Measurements from ENCODE around the gene GPRASP3.
"Not testable (repeated sequence)": the region's sequence is repeated elsewhere in the genome, so short reads cannot be mapped to it uniquely, and the experiment has no call there.

The GPRASP3 gene, protein sequence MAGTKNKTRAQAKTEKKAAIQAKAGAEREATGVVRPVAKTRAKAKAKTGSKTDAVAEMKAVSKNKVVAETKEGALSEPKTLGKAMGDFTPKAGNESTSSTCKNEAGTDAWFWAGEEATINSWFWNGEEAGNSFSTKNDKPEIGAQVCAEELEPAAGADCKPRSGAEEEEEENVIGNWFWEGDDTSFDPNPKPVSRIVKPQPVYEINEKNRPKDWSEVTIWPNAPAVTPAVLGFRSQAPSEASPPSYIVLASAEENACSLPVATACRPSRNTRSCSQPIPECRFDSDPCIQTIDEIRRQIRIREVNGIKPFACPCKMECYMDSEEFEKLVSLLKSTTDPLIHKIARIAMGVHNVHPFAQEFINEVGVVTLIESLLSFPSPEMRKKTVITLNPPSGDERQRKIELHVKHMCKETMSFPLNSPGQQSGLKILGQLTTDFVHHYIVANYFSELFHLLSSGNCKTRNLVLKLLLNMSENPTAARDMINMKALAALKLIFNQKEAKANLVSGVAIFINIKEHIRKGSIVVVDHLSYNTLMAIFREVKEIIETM

DNA sequence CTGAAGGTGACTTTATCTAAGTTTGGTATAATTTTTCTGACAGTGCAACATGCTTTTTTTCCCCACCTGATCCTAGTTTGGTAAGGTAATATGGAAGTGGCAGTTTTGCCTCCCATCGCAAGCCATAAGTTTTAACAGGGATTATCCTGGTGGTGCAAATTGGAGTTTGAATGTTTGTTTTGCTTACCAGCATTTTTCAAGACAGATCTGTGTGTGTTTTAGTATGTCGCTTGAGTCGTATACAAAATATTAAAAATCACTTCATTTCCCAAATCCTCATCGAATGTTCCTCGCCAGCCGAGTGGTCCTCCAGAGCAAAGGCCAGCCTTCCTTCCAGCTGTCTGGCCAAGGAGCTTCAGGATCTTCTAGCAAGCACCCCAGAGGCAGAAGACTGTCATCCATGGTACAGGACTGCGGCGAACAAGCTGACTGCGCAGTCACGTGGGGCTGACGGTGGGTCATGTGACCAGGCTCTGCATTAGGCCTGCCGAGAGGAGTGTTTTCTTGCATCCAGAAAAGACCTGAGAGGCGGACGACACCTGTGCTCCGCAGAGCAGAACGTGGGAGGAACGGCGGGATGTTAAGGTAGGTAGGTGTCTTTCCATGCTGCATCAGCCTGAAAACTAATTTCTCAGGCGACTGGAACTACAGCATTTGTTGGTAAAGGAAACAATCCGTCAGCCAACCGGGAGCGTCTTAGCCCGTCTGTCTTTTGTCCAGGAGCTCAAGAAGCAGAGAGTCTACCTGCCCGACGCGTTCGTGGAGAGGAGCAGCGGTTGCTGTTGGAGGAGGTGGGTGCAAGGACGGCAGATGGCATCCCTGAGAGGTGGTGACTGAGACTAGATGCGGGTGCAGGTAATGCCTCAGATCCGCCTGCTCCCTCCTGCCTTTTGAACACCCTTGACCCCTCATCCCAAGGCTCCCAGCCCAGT lies at the start of gene GPRASP3:
TSS of gene GPRASP3 (plus strand) at position 507 of the 932 bp plus-strand sequence. CDS start 28,253 bp downstream, outside the sequence.
- no peak for DNase-seq

DNA sequence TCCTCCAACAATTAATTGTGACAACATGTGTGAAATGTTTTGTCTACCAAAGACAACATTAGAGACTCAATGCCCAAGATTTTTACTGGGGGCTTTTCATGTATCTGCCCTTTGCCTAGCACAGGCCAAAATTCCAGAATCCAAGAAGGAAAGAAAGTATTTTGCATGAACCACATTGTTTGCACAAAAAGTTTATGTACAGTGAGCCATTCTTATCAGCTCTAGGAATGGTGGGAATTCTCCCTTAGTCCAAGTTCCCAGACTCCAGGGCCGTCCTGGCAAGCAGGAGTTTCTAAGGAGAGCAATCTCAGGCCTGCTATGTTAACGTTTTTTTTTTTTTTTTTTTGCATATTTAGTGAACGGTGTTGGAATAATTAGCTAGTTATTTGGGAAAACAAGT lies 47.7 kb upstream of the GPRASP3 start:
- DNase-seq, result no peak

DNA sequence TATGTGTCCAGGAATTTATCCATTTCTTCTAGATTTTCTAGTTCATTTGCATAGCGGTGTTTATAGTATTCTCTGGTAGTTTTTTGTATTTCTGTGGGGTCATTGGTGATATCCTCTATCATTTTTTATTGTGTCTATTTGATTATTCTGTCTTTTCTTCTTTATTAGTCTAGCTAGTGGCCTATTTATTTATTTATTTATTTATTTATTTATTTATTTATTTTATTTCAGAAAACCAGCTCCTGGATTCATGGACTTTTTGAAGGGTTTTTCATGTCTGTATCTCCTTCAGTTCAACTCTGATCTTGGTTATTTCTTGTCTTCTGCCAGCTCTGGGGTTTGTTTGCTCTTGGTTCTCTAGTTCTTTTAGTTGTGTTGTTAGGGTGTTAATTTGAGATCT lies 43.1 kb upstream of the GPRASP3 start:
- not testable (repeated sequence) for DNase-seq

DNA sequence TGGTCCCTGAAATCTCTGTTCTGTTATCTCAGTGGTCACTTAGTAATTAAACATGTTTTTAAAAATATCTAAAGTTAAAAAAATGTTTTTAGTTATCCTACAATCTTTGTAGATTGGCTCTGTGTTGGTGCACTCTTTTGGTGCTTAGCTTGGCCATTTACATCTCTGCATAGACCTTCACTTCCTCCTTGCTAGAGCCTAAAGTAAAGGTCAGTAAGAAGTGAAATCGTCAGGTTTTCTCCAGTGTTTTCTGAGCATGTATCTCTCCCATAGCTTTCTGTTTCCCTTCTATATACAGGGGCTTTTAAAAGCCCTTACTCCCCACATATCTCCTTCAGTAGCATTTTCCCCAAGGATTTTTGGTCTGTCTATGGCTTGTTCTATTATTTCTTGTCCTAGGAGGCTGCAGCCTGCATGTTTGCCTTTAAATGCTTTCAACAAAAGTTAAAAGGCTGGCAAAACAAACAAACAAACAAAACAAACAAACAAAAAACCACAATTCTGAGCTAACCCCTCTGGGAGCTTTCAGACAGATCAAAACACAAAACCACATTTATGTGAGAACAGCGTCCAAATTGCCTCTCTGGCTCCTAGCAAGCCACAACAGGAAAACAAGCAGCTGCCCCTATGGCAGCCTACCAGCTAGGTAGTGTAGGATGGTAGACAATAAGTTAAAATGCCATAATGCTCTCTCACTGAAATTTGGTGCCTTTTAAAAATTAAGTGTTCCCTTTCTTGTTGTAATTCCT lies 35.6 kb upstream of the GPRASP3 start:
- no peak for DNase-seq

DNA sequence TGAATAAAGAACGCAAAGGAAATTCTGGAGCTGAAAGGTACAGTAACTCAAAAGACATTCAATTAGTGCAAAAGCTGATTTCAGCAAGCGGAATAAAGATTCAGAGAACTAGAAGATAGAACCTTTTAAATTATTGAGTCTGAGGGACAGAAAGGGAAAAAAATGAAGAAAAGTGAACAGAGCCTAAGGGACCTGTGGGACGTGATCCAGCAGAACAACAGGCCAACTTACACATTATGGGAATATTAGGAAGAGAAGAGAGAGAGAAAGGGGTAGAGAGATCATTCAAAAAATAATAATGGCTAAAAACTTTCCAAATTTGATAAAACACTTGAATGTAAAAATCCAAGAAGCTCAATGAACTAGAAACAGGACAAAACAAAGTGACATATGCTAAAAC lies 25.8 kb upstream of the GPRASP3 start:
- no peak for DNase-seq

DNA sequence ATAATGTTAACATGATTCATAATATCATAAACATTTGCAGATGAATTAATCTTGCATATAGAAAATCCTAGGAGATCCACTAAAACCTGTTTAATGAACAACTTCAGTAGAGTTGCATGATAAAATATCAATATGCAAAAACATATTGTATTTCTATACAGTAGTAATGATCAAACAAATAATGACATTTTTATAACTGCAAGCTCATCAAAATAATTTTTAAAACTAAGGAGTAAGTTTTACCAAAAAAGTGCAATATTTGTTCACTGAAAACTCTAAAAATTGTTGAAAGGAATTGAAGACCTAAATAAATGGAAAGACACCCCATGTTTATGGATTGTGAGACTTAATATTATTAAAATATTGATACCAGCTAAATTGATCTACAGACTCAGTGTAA lies 24.2 kb upstream of the GPRASP3 start:
- DNase-seq, result no peak

DNA sequence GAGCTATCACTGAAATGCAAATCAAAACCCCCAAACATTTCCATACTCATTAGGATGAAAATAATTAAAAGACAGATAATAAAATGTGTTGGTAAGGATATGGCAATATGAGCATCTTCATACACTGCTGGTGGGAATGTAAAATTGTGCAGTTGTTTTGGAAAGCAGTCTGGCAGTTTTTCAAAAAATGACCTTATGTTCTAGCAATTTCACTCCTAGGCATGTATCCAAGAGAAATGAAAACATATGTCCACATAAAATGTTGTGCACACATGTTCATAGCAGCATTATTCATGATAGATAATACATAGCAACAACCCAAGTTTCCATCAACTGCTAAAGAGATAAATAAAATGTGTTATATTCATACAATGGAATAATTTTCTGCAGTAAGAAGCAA lies 23.0 kb upstream of the GPRASP3 start:
- no peak for DNase-seq

DNA sequence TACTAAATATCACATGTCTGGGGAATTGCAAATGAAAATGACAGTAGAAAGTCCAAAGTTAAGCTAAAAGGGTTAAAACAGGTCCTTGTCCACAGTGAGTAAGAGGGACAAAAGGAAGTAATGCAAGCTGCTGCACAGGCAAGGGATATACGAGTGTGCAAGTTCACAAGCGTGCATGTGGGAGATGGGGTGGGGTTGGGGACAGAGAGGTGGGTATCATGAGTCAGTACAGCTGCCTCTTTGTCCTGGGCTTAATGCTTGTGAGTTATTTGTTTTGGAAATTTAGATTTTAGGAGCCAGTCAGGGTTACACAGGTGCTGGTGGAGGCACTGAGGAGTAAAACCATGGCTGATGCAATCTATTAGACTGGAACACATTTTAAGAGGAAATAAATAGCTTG lies 11.6 kb upstream of the GPRASP3 start:
- no peak for DNase-seq

DNA sequence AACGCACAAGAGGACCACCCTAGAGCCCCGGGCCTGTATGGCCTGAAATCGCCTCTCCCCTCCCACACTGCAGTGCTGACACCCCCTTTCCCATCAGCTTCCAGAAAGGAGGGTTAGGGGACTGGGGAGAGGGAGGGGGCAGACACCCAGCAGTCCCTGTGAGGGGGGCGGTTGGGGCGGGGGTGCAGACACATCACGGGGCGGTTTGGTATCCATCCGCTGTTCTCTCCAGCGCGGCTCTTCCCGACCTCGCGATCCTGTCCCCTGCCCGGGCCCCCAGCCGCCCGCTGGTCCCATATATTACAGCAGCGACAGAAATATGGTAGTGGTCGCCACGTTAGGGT lies 8.7 kb upstream of the GPRASP3 start:
- DNase-seq, result no peak

DNA sequence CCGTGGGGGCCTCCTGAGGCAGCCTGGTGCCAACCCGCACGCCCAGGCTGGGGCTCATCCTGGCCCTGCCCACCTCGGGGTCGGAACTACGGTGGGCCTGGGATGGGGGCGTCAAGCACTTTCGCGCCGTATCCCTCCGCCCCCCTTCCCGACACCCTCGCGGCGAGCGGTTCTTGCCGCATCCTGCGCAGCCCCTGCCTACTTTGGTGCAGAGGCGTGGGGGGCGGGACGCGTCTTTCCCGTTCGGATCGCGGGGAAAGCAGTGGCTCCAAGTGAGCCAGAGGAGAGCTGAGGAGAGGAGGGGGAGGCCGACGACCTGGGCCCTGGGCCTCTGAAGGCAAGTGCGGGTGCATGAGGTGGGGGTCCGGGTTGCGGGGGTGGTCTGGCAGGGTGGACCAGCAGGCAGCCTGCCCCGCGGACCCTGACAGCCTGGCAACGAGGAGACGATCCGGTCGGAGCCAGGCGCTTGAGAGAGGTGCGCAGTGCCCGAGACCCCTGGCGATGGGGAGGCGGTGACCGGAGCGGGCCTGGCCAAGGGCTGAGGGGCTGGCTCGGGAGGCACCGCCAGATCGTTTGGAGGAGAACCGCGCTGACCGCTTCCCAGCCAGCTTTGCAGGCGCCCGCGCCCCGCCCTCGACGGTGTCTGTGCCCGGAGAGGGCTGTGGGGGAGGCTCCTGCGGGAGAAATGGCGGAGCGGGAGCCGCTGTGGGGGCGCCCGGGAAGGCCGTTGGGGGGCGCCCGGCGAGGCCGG lies 8.2 kb upstream of the GPRASP3 start, which contains the start of gene GPRASP2:
TSS of gene GPRASP2 (plus strand) at position 233 of the 751 bp plus-strand sequence. CDS start 2,422 bp downstream, outside the sequence.
- DNase-seq, result no peak

DNA sequence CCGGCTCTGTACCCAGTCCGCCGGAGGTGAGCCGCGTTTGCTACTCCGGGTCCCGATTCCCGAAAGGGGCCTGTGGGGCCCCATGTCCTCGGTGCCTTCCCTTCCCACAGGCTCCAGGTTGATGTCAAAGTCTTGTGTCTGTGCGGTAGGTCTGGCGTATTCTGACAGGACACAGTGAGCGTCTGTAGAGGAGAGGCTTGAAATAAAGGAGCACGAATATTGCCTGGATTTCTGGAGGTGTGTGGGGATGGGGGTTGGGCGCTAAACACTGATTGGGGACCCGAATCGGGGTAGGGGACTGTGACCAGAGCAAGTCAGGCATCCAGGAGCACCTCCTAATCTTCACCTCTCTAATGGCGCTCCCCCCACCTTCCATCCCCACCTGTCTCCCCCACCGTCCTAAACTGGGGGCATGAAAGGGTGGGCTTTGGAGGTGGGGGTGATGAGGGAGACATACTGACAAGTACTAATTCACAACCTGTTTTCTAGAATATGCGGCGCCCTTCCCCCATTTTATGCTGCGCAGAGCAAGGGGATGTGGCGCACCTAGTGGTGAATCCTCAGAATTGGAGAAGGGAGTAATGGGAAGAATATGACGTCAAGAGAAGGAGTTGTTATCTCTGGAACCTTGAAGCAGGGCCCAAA lies 7.4 kb upstream of the GPRASP3 start:
- no peak for DNase-seq

DNA sequence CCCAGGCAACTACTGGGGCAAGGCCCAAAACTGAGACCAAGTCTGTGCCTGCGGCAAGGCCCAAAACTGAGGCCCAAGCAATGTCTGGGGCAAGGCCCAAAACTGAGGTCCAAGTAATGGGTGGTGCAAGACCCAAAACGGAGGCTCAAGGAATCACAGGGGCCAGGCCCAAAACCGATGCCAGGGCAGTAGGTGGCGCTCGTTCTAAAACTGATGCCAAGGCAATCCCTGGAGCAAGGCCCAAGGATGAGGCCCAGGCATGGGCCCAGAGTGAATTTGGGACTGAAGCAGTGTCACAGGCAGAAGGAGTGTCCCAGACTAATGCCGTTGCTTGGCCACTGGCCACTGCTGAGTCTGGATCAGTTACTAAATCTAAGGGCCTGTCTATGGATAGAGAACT lies 5.5 kb upstream of the GPRASP3 start:
- DNase-seq, result no peak

DNA sequence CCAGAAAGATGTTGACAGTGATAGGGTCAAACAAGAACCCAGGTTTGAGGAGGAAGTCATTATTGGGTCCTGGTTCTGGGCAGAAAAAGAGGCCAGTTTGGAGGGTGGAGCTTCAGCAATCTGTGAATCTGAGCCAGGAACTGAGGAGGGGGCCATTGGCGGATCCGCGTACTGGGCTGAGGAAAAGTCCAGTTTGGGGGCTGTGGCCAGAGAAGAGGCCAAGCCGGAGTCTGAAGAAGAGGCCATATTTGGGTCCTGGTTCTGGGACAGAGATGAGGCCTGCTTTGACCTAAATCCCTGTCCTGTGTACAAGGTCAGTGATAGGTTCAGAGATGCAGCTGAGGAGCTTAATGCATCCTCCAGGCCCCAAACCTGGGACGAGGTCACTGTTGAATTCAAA lies 4.6 kb upstream of the GPRASP3 start:
- no peak for DNase-seq

DNA sequence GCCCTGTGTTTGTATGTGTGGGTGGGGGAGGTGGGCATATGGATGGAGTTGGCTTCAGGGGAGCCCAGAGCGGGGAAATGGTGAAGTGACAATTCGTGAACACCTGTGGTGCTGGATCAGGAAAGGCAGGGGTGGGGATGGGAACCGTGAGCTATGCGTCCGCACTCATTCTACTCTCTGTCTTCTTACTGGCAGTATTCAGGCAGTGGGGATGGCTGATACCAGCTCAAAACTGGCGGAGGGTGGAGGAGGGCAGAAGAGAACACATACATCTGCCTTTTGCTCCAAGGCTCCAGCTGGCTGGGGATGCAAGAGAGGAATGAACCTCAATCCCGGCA lies 595 bp downstream of the GPRASP3 start:
- DNase-seq, result not testable (repeated sequence)

DNA sequence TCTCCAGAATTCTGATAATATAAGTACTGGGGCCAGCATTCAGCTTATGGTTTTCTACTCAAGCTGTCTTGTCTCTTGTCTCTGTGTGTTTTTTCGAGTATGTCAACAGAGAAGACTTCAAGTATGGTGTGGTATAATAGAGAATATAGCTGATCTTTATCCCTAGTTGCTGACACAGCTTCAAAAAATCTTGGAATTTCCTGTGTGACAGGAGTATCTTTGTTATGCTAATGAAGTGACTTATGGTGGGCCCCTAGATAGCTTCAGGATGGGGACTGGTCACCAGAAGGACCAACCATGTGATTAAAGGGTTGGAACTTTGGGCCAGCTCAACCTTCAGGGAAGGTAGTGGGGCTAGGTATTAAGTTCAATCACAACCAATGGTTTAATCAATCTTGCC lies 2.9 kb downstream of the GPRASP3 start:
- DNase-seq, result no peak

DNA sequence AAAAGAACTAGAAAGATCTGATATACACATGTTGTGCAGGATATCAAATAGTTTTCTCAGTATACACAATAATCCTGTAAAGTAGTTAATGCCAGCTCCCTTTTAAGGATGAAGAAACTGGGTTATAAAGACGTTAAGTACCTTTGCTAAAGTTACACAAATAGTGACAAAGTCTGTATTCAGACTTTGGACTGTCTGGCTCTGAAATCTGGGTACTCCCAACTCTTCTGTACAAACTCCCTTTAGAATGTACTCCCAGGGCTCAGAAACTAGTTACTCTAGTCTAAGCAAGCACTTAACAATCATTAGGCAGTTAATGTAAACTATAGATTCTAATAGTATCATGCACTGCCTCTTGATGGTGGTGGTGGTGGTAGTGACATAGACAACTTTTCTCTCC lies 7.2 kb downstream of the GPRASP3 start:
- DNase-seq, result no peak

DNA sequence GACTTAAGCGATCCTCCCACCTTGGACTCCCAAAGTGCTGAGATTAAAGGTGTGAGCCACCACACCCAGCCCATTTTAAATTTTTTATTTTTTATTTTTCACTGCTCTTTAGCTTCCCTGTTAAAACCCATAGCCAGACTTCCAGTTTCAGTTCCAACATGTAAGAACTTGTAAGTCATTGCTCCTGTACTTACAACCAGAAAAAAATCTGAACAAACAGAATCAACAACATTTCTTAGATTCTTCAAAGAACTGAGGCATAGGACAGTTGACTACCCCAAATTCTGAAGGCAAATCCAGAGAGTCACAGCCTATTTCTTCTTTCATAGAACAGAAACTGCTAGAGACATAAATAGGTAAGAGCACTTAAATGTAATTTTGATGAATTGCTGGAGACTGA lies 8.1 kb downstream of the GPRASP3 start:
- no peak for DNase-seq

DNA sequence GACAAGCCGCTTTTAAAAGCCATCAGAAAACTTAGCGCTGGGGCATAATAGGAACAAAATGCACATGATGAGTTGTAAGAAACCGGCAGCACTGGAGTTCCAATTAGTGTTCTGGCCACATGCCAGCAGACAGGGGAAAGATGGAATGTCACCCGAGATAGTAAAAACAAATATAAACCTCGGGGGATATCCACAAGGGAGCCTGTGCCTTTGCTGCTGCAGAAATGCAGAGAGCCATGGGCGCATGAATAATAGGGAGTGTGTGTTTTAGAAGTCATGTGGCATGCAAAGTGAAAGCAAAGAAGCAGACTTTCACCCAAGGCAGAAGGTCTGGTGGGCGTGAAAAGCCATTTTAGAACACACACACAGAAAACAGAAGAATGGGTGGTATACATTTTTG lies 19.1 kb downstream of the GPRASP3 start:
- no peak for DNase-seq

DNA sequence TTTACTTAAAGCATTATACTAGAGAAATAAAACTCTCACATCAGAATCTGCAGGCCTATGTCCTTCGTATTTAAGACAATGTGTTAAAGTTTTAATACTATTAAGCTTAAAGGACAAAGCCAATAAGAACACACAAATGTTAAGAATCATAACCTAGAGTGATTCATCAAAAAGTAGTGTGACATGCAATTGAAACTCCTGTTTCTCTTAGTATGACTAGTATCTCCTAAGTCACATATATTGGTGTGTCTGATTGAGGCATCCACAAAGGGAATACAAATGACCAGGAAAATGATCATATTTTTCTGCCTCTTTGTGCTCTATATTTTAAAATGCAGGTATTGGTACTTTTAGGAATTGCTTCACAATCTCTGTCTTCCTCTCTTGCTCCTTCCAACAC lies 23.8 kb downstream of the GPRASP3 start:
- DNase-seq, result no peak

DNA sequence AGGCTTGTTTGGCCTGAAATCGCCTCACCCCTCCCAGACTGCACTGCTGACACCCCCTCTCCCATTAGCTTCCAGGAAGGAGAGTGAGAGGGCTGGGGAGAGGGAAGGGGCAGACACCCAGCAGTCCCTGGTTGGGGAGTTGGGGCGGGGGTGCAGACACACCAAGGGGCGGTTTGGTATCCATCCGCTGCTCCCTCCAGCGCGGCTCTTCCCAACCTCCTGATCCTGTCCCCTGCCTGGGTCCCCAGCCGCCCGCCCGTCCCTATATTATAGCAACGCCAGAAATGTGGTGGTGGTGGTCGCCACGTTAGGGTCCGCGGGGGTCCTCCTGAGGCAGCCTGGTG lies 24.9 kb downstream of the GPRASP3 start:
- no peak for DNase-seq

DNA sequence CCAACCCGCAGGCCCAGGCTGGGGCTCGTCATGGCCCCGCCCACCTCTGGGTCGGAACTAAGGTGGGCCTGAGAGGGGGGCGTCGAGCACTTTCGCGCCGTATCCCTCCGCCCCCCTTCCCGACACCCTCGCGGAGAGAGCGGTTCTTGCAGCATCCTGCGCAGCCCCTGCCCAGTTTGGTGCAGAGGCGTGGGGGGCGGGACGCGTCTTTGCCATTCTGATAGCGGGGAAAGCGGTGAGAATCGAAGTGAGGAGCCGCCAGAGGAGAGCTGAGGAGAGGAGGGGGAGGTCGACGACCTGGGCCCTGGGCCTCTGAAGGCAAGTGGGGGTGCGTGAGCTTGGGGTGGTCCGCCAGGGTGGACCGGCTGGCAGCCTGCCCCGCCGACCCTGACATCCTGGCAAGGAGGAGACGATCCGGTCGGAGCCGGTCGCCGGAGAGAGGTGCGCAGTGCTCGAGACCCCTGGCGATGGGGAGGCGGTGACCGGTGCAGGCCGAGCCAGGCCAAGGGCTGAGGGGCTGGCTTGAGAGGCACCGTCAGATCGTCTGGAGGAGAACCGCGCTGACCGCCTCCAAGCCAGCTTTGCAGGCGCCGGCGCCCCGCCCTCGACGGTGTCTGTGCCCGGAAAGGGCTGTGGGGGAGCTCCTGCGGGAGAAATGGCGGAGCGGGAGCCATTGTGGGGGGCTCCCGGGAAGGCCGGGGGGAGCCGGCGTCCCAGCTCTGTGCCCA lies 25.5 kb downstream of the GPRASP3 start:
- DNase-seq, result no peak
